Measurements from ENCODE around the gene LRRC8C. TPM values are rescaled to one million over a fixed set of nuclear protein-coding genes. Genes with fewer than 3 reads are reported as not detected.

The LRRC8C gene
- total and polyA plus RNA-seq, 2 experiments from 2014 or later, result 0.89 to 3.9 TPM

DNA sequence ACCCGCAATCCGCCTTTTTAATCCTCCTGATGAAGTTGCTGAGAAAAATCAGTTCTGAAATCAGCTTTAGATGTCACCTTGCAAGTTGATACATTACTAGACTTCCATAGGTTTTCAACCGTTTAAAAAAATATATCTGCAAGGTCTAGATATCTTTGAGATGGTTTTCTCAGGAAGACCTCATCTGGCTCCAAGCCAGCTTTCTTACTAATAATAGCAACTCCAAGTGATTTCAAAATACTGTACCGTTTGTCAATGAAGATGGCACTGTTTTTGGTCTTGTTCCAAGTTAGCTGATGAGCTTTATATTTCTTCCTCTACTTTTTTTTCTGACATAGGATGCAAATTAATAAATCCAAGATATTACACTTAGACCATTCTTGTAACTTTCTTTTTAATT, 40.3 kb downstream of the LRRC8C start:
- H3K27me3 Mint-ChIP-seq (ENCODE audit: insufficient read depth, low read depth, poor library complexity), result no peaks in the 10 kb centered on the region
- Histone ChIP-seq H3K27ac (ENCODE audit: low read depth) (no peak overlapping the region), H3F3A (replicated peaks; ENCODE audit: low read depth) (no peaks in the 10 kb centered on the region), H4K20me1 (replicated peaks; ENCODE audit: insufficient read depth) (no peaks in the 10 kb centered on the region), H3K27me3 (ENCODE audit: insufficient read depth) (no peaks in the 10 kb centered on the region), H3K4me1 (ENCODE audit: insufficient read depth) (no peaks in the 10 kb centered on the region), H3K79me2 (replicated peaks; ENCODE audit: insufficient read depth) (no peaks in the 10 kb centered on the region), H3K36me3 (ENCODE audit: insufficient read depth) (no peaks in the 10 kb centered on the region), H3K4me3 (no peak overlapping the region), H2AFZ (no peak overlapping the region), H3K9me2 (ENCODE audit: insufficient read depth) (no peaks in the 10 kb centered on the region), H3K4me2 (no peak overlapping the region)
- TF ChIP-seq EZH2phosphoT487 (IDR thresholded peaks at IDR 0.05; ENCODE audit: unreplicated experiment) (no peak), JUNB (IDR thresholded peaks at IDR 0.05; ENCODE audit: unreplicated experiment) (no peak), ZNF462 (CRISPR knock-in tag; IDR thresholded peaks at IDR 0.05) (no peak), ZNF114 (CRISPR knock-in tag; IDR thresholded peaks at IDR 0.05) (no peak), CREB1 (CRISPR knock-in tag; IDR thresholded peaks at IDR 0.05; ENCODE audit: low read depth) (no peak), ZNF331 (CRISPR knock-in tag; IDR thresholded peaks at IDR 0.05; ENCODE audit: low read depth) (no peak), CTCF (conservative IDR thresholded peaks at IDR 0.05; ENCODE audit: low read depth in 2 of 2) (no peak), ETS1 (IDR thresholded peaks at IDR 0.05) (no peak), POLR2AphosphoS5 (IDR thresholded peaks at IDR 0.05; ENCODE audit: low read depth) (no peak), REST (IDR thresholded peaks at IDR 0.05; ENCODE audit: unreplicated experiment) (no peak), STAT1 (IDR thresholded peaks at IDR 0.05; ENCODE audit: unreplicated experiment) (no peak), NANOG (IDR thresholded peaks at IDR 0.05; ENCODE audit: borderline replicate concordance) (no peak), EZH2 (IDR thresholded peaks at IDR 0.05; ENCODE audit: low read depth, unreplicated experiment) (no peak)
- DNase-seq (ENCODE audit: low spot score) (no peak), ATAC-seq (no peak)
- H3K9me3 Mint-ChIP-seq, result no peaks in the 10 kb centered on the region
- no peak overlapping the region for H3K27ac Mint-ChIP-seq
- 0 out of 3 replicates have a peak, but pooled peaks cover 2% of the 10 kb centered on the region for H3K4me1 Mint-ChIP-seq
- no peak overlapping the region for H3K4me3 Mint-ChIP-seq
- H3K36me3 Mint-ChIP-seq (ENCODE audit: low read depth), result no peaks in the 10 kb centered on the region

All from GM23338 (cell line).